Liver (tissue), 9 donors: ENCODE data around the gene TMEM213. TPM values are rescaled to one million over a fixed set of nuclear protein-coding genes. Genes with fewer than 3 reads are reported as not detected.

Experiments
- DNase-seq: peaks from one replicate; pipeline ENCODE4 v3.0.0-alpha.2; 2017; ENCODE audit warnings: low spot score
- H3K27ac ChIP-seq, 2 donors: one replicate each; pipeline ENCODE4 v1.7.0; 2013; ENCODE audit warnings: inconsistent platforms in 2 of 2, low read length in 2 of 2, control low read depth in 1 of 2, low read depth in 1 of 2, mild to moderate bottlenecking in 1 of 2
- H3K27me3 ChIP-seq, 4 donors: one replicate each; pipeline versions ENCODE4 v1.6.1 to v1.7.0; 2013; ENCODE audit warnings: low read length in 3 of 4, inconsistent platforms in 1 of 4, mild to moderate bottlenecking in 1 of 4, moderate library complexity in 1 of 4; ENCODE audit not compliant: control insufficient read depth in 4 of 4, insufficient read depth in 4 of 4
- H3K36me3 ChIP-seq, 4 donors: one replicate each; pipeline versions ENCODE4 v1.6.1 to v1.7.0; 2013; ENCODE audit warnings: low read length in 3 of 4, mild to moderate bottlenecking in 3 of 4, low read depth in 1 of 4, moderate library complexity in 1 of 4; ENCODE audit not compliant: control insufficient read depth in 4 of 4, insufficient read depth in 3 of 4
- H3K4me1 ChIP-seq, 4 donors: one replicate each; pipeline versions ENCODE4 v1.6.1 to v1.7.0; 2013; ENCODE audit warnings: low read length in 3 of 4, mild to moderate bottlenecking in 3 of 4, moderate library complexity in 1 of 4; ENCODE audit not compliant: control insufficient read depth in 4 of 4, insufficient read depth in 4 of 4
- H3K4me3 ChIP-seq, 3 donors: one replicate each; pipeline versions ENCODE4 v1.6.1 to v1.7.0; 2013; ENCODE audit warnings: low read length in 3 of 3, control low read depth in 1 of 3, low read depth in 1 of 3, mild to moderate bottlenecking in 1 of 3
- H3K9ac ChIP-seq, 2 donors: one replicate each; pipeline ENCODE4 v1.7.0; 2013; ENCODE audit warnings: low read length in 2 of 2, mild to moderate bottlenecking in 2 of 2, moderate library complexity in 2 of 2, control low read depth in 1 of 2, low read depth in 1 of 2
- H3K9me3 ChIP-seq, 4 donors: one replicate each; pipeline versions ENCODE4 v1.6.1 to v1.7.0; 2013; ENCODE audit warnings: low read length in 3 of 4; ENCODE audit not compliant: control insufficient read depth in 4 of 4
- ATF3 ChIP-seq: IDR thresholded peaks from 2 replicates; pipeline ENCODE4 v1.6.1; 2016; ENCODE audit warnings: antibody characterized with exemption
- CTCF ChIP-seq: fragments of 150-350 bp; IDR thresholded peaks from 2 replicates; pipeline ENCODE4 v1.5.1; 2017; ENCODE audit warnings: improper control_type of control experiment, low read depth, low read length; ENCODE audit not compliant: missing input control
- EGR1 ChIP-seq, 2 donors: IDR thresholded peaks; 2 replicates each; pipeline ENCODE4 v1.6.1; 2016 to 2018; ENCODE audit warnings: antibody characterized with exemption in 2 of 2, low read depth in 2 of 2
- FOXA1 ChIP-seq: IDR thresholded peaks from 2 replicates; pipeline ENCODE4 v1.6.1; 2016; ENCODE audit warnings: antibody characterized with exemption
- FOXA2 ChIP-seq: IDR thresholded peaks from 2 replicates; pipeline ENCODE4 v1.6.1; 2016; ENCODE audit warnings: antibody characterized with exemption
- GABPA ChIP-seq, 2 donors: IDR thresholded peaks in 1 of 2; conservative IDR thresholded peaks in 1 of 2; 2 replicates each; pipeline ENCODE4 v1.6.1; 2016; ENCODE audit warnings: antibody characterized with exemption in 2 of 2, mild to moderate bottlenecking in 1 of 2, moderate library complexity in 1 of 2
- HNF4A ChIP-seq, 2 donors: conservative IDR thresholded peaks; 2 replicates each; pipeline ENCODE4 v1.6.1; 2016; ENCODE audit warnings: antibody characterized with exemption in 2 of 2, mild to moderate bottlenecking in 2 of 2
- HNF4G ChIP-seq: IDR thresholded peaks from 2 replicates; pipeline ENCODE4 v1.6.1; 2016; ENCODE audit warnings: antibody characterized with exemption
- JUND ChIP-seq, 2 donors: IDR thresholded peaks; 2 replicates each; pipeline ENCODE4 v1.6.1; 2016; ENCODE audit warnings: antibody characterized with exemption in 2 of 2
- RAD21 ChIP-seq, 2 donors: IDR thresholded peaks; 2 replicates each; pipeline ENCODE4 v1.6.1; 2016; ENCODE audit warnings: antibody characterized with exemption in 2 of 2, mild to moderate bottlenecking in 2 of 2
- REST ChIP-seq: IDR thresholded peaks from 2 replicates; pipeline ENCODE4 v1.6.1; 2016; ENCODE audit warnings: antibody characterized with exemption, mild to moderate bottlenecking
- RXRA ChIP-seq, 2 donors: IDR thresholded peaks; 2 replicates each; pipeline ENCODE4 v1.6.1; 2017 to 2018; ENCODE audit warnings: antibody characterized with exemption in 2 of 2, mild to moderate bottlenecking in 1 of 2
- SP1 ChIP-seq: IDR thresholded peaks from 2 replicates; pipeline ENCODE4 v1.6.1; 2018; ENCODE audit warnings: antibody characterized with exemption, mild to moderate bottlenecking
- TAF1 ChIP-seq: conservative IDR thresholded peaks from 2 replicates; pipeline ENCODE4 v1.6.1; 2016; ENCODE audit warnings: antibody characterized with exemption, mild to moderate bottlenecking
- YY1 ChIP-seq: IDR thresholded peaks from 2 replicates; pipeline ENCODE4 v1.6.1; 2016; ENCODE audit warnings: antibody characterized with exemption, mild to moderate bottlenecking
- ZBTB33 ChIP-seq: IDR thresholded peaks from 2 replicates; pipeline ENCODE4 v1.6.1; 2016; ENCODE audit warnings: antibody characterized with exemption
- WGBS: extraction: QIAGEN DNeasy Blood & Tissue Kit; methylation state at CpG from one replicate; pipeline ENCODE4 v1.1.7; 2013; 5-methylcytosine and 5-hydroxymethylcytosine counted together
- polyA plus RNA-seq, 2 donors: library from polyadenylated mRNA; stranded (reverse) in 1 of 2; unstranded in 1 of 2; fragments of 200-250 nt in 1 of 2; fragments of >200 nt in 1 of 2; fragmentation: Nextera tagmentation in 1 of 2; extraction: Ambion mirVana in 1 of 2; gene quantifications; one replicate each; pipeline versions ENCODE4 v1.2.1 to v1.2.3, GENCODE V29; 2013 to 2015
- total RNA-seq, 2 donors: library from RNA; depleted of rRNA; stranded (reverse); fragments of >200 nt; gene quantifications; one replicate each; pipeline ENCODE4 v1.2.3, GENCODE V29; 2014
- TF ChIP-seq, protein P1 (sequence below): IDR thresholded peaks from 2 replicates; pipeline ENCODE4 v1.6.1; 2016; ENCODE audit warnings: antibody characterized with exemption
- donor health status: healthy.
- donor health status: healthy.
- donor health status: healthy.
- donor health status: healthy.
- donor health status: healthy.

Gene TMEM213
- total and polyA plus RNA-seq, 4 donors, result not detected

DNA sequence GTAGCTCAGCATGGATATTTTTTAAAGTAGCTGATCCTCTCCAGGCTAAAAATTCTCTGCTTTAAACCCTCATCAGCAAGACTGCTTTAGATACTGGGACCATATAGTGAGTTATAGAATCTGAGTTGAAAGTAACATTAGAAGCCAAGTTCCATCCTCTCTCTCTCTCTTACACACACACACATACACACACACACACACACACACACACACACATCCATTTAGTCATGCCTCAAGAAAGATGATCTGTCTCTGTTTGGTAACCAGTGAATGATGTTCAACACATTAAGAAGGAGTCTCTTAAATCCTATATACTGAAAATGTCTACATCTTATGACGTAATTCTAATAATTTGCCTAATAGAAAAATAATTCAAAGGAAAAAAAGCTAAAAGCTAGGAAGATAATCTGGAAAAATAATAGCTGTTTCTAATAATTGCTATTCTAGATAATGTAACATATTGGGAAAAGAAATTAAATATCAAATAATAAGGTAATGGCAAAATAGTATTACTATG is 17.1 kb downstream of the TMEM213 start:
- no peaks in the 10 kb centered on the region for H3K4me1 ChIP-seq
- no peaks in the 10 kb centered on the region for H3K9me3 ChIP-seq
- no peak overlapping the region for H3K9ac ChIP-seq
- H3K4me3 ChIP-seq, result no peak overlapping the region
- no peak for DNase-seq
- TF ChIP-seq JUND (IDR thresholded peaks at IDR 0.05) (no peak), FOXA2 (no peak), REST (no peak), ATF3 (no peak), YY1 (no peak), FOXA1 (no peak), TAF1 (no peak), HNF4A (conservative IDR thresholded peaks at IDR 0.05) (no peak), ZBTB33 (no peak), HNF4G (no peak), SP1 (no peak), RXRA (IDR thresholded peaks at IDR 0.05) (no peak), GABPA (IDR thresholded peaks at IDR 0.05 in 1 of 2, conservative IDR thresholded peaks at IDR 0.05 in 1 of 2) (no peak), EGR1 (IDR thresholded peaks at IDR 0.05; ENCODE audit: low read depth in 2 of 2) (no peak), CTCF (no peak)
- TF ChIP-seq, protein P1, sequence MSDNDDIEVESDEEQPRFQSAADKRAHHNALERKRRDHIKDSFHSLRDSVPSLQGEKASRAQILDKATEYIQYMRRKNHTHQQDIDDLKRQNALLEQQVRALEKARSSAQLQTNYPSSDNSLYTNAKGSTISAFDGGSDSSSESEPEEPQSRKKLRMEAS, result no peak
- H3K27me3 ChIP-seq, result no peaks in the 10 kb centered on the region
- H3K36me3 ChIP-seq, result no peaks in the 10 kb centered on the region
- WGBS, result 82% methylated on average over 1 of the region's 1 CpG
- no peak overlapping the region for H3K27ac ChIP-seq

DNA sequence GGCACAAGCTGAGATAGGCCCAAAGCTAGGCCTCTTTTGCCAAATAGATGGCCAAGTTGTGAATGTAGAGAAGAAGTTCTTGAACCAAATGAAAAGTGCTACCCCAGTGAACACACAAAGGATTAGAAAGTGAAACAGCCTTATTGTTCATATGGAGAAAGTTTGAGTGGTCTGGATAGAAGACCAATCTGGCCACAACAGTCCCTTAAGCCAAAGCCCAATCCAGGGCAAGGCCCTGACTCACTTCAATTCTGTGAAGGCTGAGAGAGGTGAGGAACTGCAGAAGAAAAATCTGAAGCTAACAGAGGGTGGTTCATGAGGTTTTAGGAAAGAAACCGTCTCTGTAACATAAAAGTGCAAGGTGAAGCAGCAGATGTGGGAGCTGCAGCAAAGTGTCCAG is 18.9 kb downstream of the TMEM213 start:
- Histone ChIP-seq H3K9ac (no peak overlapping the region), H3K27me3 (no peaks in the 10 kb centered on the region), H3K27ac (no peak overlapping the region), H3K4me1 (no peaks in the 10 kb centered on the region), H3K36me3 (no peaks in the 10 kb centered on the region), H3K4me3 (no peak overlapping the region), H3K9me3 (no peaks in the 10 kb centered on the region)
- TF ChIP-seq FOXA2 (no peak), EGR1 (IDR thresholded peaks at IDR 0.05; ENCODE audit: low read depth in 2 of 2) (no peak), HNF4G (no peak), RAD21 (IDR thresholded peaks at IDR 0.05) (no peak), HNF4A (conservative IDR thresholded peaks at IDR 0.05) (no peak), CTCF (no peak), REST (no peak)
- 85% methylated on average over 1 of the region's 1 CpG for WGBS
- DNase-seq, result no peak
